ENCODE data around the gene MED23.

DNA sequence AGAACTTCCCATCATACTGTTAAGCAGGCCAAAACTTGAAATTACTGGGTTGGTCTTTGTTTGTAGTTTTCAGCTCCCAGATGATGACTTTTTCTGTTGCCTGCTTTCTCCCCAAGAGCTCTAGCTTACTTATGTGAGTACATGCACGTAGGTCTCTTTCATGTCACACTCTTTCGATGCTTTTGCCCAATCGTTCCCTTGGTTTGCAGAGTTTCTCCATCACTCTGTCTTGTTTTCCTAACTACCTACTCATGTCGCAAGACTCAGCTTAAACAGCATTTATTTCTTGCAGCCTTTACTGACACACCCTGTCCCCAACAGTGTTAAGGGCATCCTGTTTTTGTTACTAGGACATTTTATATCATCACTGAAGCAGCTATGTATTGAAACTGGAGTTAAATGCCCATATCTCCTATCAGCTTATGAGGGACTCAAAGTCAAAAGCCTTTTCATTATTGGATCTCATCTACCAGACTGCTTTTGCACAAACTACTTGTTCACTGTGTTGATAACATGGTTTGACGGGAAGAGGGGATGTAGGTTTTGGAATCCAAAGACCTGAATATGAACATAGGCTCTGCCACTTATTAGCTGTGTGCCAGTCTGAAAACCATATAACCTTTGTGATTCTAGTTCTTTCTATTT, 52.1 kb downstream of the MED23 start:
- TF ChIP-seq, protein P1, sequence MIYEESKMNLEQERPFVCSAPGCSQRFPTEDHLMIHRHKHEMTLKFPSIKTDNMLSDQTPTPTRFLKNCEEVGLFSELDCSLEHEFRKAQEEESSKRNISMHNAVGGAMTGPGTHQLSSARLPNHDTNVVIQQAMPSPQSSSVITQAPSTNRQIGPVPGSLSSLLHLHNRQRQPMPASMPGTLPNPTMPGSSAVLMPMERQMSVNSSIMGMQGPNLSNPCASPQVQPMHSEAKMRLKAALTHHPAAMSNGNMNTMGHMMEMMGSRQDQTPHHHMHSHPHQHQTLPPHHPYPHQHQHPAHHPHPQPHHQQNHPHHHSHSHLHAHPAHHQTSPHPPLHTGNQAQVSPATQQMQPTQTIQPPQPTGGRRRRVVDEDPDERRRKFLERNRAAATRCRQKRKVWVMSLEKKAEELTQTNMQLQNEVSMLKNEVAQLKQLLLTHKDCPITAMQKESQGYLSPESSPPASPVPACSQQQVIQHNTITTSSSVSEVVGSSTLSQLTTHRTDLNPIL (CRISPR knock-in tag; IDR thresholded peaks at IDR 0.05; ENCODE audit: low read depth): no peak
- TF ChIP-seq, protein P2, sequence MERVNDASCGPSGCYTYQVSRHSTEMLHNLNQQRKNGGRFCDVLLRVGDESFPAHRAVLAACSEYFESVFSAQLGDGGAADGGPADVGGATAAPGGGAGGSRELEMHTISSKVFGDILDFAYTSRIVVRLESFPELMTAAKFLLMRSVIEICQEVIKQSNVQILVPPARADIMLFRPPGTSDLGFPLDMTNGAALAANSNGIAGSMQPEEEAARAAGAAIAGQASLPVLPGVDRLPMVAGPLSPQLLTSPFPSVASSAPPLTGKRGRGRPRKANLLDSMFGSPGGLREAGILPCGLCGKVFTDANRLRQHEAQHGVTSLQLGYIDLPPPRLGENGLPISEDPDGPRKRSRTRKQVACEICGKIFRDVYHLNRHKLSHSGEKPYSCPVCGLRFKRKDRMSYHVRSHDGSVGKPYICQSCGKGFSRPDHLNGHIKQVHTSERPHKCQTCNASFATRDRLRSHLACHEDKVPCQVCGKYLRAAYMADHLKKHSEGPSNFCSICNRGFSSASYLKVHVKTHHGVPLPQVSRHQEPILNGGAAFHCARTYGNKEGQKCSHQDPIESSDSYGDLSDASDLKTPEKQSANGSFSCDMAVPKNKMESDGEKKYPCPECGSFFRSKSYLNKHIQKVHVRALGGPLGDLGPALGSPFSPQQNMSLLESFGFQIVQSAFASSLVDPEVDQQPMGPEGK (CRISPR knock-in tag; IDR thresholded peaks at IDR 0.05; ENCODE audit: borderline replicate concordance): no peak
- TF ChIP-seq ZNF70 (CRISPR knock-in tag; IDR thresholded peaks at IDR 0.05) (no peak), ISL1 (CRISPR knock-in tag; IDR thresholded peaks at IDR 0.05) (no peak), PPARA (CRISPR knock-in tag; IDR thresholded peaks at IDR 0.05; ENCODE audit: borderline replicate concordance) (no peak), ARNTL (CRISPR knock-in tag; IDR thresholded peaks at IDR 0.05; ENCODE audit: borderline replicate concordance, low read depth) (no peak), ZFP3 (CRISPR knock-in tag; IDR thresholded peaks at IDR 0.05) (no peak), ZNF565 (CRISPR knock-in tag; conservative IDR thresholded peaks at IDR 0.05; ENCODE audit: low read depth) (no peak)
- TF ChIP-seq, protein P3, sequence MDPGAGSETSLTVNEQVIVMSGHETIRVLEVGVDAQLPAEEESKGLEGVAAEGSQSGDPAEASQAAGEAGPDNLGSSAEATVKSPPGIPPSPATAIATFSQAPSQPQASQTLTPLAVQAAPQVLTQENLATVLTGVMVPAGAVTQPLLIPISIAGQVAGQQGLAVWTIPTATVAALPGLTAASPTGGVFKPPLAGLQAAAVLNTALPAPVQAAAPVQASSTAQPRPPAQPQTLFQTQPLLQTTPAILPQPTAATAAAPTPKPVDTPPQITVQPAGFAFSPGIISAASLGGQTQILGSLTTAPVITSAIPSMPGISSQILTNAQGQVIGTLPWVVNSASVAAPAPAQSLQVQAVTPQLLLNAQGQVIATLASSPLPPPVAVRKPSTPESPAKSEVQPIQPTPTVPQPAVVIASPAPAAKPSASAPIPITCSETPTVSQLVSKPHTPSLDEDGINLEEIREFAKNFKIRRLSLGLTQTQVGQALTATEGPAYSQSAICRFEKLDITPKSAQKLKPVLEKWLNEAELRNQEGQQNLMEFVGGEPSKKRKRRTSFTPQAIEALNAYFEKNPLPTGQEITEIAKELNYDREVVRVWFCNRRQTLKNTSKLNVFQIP (CRISPR knock-in tag; IDR thresholded peaks at IDR 0.05; ENCODE audit: borderline replicate concordance, low read depth): no peak
